ENCODE data around the gene NEU3.
"Not testable (repeated sequence)": the region's sequence is repeated elsewhere in the genome, so short reads cannot be mapped to it uniquely, and the experiment has no call there.

Gene NEU3

DNA sequence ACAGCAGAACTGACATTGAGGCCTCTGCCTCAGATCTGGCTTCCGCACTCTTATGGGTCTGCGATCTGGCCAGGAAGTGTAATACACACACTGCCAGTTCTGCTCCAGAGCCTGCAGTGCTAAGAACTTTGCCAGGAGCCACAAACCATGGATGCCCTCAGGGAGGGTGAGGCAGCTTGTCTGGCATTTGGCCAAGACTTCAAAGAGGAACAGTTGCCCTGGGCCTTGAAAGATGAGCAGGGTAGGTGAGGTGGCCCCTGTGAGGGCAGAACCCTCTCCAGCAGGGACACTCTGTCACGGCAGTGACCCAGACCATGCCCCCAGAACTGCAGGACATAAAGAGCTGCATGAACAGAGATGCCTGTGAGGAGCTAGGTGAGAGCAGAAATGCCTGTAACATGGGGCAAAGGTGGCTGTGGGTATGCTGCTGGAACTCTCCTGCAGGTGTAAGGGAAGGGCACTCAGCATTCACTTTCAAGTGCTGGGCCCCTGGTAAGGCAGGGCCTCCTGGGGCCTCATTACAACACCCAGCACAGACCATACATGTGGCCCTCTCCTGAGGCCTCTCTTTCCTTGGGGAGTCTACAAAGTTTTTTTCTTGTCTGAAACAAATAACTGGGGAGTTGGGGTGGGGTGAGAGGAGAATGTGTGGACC, 47.3 kb downstream of the NEU3 start:
- TF ChIP-seq, protein P1, sequence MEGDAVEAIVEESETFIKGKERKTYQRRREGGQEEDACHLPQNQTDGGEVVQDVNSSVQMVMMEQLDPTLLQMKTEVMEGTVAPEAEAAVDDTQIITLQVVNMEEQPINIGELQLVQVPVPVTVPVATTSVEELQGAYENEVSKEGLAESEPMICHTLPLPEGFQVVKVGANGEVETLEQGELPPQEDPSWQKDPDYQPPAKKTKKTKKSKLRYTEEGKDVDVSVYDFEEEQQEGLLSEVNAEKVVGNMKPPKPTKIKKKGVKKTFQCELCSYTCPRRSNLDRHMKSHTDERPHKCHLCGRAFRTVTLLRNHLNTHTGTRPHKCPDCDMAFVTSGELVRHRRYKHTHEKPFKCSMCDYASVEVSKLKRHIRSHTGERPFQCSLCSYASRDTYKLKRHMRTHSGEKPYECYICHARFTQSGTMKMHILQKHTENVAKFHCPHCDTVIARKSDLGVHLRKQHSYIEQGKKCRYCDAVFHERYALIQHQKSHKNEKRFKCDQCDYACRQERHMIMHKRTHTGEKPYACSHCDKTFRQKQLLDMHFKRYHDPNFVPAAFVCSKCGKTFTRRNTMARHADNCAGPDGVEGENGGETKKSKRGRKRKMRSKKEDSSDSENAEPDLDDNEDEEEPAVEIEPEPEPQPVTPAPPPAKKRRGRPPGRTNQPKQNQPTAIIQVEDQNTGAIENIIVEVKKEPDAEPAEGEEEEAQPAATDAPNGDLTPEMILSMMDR (IDR thresholded peaks at IDR 0.05; ENCODE audit: low read depth, low read length): no peak
- no peak for DNase-seq (ENCODE audit: extremely low read depth, low read depth)

DNA sequence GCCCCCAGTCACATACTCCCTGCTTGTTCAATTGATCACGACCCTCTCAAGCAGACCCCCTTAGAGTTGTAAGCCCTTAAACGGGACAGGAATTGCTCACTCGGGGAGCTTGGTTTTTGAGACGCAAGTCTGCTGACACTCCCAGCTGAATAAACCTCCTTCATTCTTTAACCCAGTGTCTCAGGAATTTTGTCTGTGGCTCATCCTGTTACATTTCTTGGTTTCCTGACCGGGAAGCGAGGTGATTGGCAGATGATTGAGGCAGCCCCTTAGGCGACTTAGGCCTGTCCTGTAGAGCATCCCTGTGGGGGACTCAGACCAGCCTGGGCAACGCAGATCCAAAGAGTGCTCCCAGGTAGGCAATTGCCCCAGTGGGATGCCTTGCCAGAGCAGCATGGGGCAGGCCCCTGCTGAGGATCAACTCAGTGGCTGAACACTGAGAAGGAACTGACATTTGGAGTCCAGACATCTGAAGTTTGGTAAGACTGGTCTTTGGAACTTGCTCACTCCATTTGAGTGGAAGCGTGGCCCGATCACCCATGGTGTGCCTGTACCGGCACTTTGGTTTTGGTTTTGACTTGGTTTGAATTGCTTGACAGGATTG, 51.5 kb downstream of the NEU3 start:
- DNase-seq (ENCODE audit: extremely low read depth, low read depth): no peak
- TF ChIP-seq, protein P1 (IDR thresholded peaks at IDR 0.05; ENCODE audit: low read depth, low read length): no peak

DNA sequence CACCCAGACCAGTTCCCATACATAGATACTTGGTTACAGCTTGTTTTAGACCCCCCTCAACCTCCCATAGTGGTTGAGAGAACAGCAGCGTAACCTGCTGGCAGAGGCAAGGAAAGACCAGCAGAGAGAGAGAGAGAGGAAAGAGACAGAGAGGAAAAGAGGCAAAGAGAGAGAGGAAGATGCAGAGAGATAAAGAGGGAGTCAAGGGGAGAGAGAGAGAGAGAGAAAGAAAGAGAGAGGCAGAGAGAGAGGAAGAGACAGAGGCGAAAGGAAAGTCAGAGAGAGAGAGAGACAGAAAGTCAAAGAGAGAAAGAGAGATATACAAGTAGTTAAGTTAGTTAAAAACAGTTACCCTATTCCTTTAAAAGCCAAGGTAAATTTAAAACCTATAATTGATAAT, 52.5 kb downstream of the NEU3 start:
- TF ChIP-seq, protein P1 (IDR thresholded peaks at IDR 0.05; ENCODE audit: low read depth, low read length): no peak
- DNase-seq (ENCODE audit: extremely low read depth, low read depth): no peak

DNA sequence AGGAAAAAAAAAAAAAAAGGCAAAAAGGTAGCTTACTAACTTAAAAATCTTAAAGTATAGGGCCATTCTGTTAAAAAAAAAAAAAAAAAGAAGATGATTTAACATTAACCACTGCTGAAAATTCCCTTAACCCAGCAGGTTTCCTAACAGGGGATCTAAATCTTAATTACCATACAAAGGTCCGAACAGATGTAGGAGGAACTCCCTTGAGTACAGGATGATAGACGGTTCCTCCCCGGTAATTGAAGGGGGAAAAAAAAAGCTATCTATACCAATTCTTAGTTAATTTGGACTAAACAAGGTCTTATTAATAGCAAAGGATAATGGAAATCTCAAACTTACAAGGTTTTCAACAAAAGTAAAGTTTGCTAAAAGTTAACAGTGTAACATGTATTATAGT, 53.1 kb downstream of the NEU3 start:
- not testable (repeated sequence) for DNase-seq (ENCODE audit: extremely low read depth, low read depth)

DNA sequence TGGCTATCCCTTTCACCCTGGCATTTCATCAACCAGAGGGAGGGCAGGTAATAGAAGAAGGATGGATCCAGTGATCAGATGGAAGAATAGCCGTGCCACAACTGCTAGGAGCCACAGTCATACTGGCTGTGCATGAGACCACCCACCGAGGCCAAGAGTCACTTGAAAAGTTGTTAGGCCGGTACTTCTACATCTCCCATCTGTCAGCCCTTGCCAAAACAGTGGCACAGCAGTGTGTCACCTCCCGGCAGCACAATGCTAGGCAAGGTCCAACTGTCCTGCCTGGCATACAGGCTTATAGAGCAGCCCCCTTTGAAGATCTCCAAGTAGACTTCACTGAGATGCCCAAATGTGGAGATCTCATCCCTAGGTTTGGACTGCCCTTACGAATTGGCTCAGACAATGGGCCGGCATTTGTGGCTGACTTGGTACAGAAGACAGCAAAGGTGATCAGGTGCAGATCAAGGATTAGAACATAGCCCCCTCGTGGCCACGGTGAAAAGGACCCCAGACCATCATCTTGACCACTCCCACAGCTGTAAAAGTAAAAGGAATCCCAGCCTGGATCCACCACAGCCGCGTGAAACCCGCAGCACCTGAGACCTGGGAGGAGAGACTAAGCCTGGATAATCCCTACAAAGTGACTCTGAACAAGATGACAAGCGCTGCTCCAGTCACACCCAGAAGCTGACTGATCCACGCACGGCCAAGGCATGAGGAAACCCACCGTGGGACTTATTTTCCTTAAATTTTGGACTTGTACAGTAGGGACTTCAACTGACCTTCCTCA, 55.8 kb downstream of the NEU3 start:
- not testable (repeated sequence) for DNase-seq (ENCODE audit: extremely low read depth, low read depth)

DNA sequence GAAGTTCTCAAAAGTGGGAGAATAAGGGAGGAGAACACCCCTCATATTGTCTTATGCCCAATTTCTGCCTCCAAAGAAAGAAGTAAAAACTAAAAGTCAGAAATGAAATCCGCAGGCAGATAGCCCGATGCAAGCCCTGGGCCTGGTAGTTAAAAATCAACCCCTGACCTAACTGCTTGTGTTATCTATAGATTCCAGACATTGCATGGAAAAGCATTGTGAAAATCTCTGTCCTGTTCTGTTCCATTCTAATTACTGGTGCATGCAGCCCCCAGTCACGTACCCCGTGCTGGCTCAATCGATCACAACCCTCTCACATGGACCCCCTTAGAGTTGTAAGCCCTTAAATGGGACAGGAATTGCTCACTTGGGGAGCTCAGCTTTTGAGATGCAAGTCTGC, 57.9 kb downstream of the NEU3 start:
- DNase-seq (ENCODE audit: extremely low read depth, low read depth): not testable (repeated sequence)

DNA sequence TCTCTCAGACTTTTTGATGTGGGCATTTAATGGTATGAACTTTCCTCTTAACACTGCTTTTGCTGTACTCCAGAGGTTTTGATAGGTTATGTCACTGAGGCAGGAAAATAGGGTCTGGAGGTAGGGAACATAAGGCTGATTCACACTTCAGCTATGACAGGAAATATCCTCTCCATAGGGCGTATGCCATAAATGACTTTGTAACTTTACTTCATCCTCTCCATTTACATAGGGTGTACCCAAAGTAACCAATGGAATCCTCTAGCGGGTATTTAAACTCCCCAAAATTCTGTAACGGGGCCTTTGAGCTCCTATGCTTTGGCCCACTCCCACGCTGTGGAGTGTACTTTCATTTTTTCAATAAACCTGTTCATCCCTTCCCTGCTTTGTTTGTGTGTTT, 58.5 kb downstream of the NEU3 start:
- DNase-seq (ENCODE audit: extremely low read depth, low read depth): no peak
- TF ChIP-seq, protein P1 (IDR thresholded peaks at IDR 0.05; ENCODE audit: low read depth, low read length): no peak

DNA sequence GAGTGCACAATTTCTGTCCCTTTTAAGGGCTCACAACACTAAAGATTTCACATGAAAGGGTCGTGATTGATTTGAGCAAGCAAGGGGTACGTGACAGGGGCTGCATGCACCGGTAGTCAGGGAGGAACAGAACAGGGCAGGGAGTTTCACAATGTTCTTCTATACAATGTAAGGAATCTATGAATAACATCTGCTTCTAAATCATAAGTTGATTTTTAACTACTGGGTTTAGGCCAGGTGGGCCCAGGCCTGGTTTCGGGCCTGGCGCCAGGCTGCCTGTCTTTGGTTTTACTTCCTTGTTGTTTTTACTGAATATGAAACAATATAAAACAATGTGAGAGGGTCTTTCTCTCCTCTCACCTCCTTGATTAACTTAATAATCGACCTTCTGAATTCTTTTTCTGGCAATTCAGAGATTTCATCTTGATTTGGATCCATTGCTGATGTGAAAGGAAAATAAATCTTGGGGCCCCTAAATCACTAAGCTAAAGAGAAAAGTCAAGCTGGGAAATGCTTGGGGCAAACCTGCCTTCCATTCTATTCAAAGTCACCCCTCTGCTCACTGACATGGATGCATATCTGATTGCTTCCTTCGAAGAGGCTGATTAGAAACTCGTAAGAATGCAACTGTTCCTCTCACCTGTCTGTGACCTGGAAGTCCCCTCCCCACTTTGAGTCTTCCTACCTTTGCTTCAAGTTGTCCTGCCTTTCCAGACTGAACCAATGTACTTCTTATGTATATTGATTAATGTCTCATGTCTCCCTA, 61.0 kb downstream of the NEU3 start:
- DNase-seq (ENCODE audit: extremely low read depth, low read depth): not testable (repeated sequence)

DNA sequence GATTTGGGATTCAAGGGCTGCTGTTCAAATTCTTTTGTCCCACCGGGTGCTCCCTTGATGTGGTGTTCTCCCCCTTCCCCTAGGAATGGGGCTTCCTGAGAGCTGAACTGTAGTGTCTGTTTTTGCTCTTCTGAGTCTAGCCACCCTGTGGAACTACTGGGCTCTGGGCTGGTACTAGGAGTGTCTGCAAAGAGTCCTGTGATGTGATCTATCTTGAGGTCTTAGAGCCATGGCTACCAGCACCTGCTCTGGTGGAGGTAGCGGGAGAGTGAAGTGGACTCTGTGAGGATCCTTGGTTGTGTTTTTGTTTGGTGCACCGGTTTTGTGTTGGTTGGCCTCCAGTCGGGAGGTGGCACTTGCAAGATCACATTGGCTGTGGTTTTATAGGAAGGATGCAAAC, 61.8 kb downstream of the NEU3 start:
- TF ChIP-seq, protein P1 (IDR thresholded peaks at IDR 0.05; ENCODE audit: low read depth, low read length): no peak
- DNase-seq (ENCODE audit: extremely low read depth, low read depth): no peak
